Hematopoietic multipotent progenitor cell treated with erythropoietin and hydrocortisone succinate and interleukin-3 and kit ligand, for 6 days (in vitro differentiated cells): ENCODE measurements around the gene OSCP1.
A peak's percentile ranks its signal among the peaks of the same experiment; 100 is the strongest.

Source experiments
- DNase-seq: peaks from one replicate; pipeline ENCODE4 v3.0.0-alpha.2; 2015

The OSCP1 gene

GRCh38 chr1:36380782-36381181, 69.5 kb downstream of the OSCP1 start:
- no peak for DNase-seq

- no peak for DNase-seq
Observed at GRCh38 chr1:36380143-36380619, 70.1 kb downstream of the OSCP1 start.

GRCh38 chr1:36377791-36378492, 72.3 kb downstream of the OSCP1 start:
- DNase-seq = no peak

- DNase-seq = peak; percentile 78
Observed at GRCh38 chr1:36372617-36373016, 77.6 kb downstream of the OSCP1 start.

- peak; percentile 93 for DNase-seq
Observed at GRCh38 chr1:36369061-36369861, 81.0 kb downstream of the OSCP1 start.
